LNCAP (cell line): ENCODE measurements around the gene METRNL.

ENCODE experiments used
- CTCF ChIP-seq: fragments of 450-650 bp; IDR thresholded peaks from 2 replicates; pipeline ENCODE4 v1.5.1; 2017; ENCODE audit warnings: mild to moderate bottlenecking

The METRNL gene

GRCh38 chr17:83099570-83100181 lies 20.3 kb downstream of the METRNL start:
- TF ChIP-seq CTCF = no peak

- no peak for TF ChIP-seq CTCF
Measured at GRCh38 chr17:83100220-83100852, 20.9 kb downstream of the METRNL start.

- no peak for TF ChIP-seq CTCF
Measured at GRCh38 chr17:83100853-83101391, 21.5 kb downstream of the METRNL start.

- TF ChIP-seq CTCF = no peak
Measured at GRCh38 chr17:83101805-83102480, 22.5 kb downstream of the METRNL start.

GRCh38 chr17:83103200-83103942 lies 24.0 kb downstream of the METRNL start:
- no peak for TF ChIP-seq CTCF

- TF ChIP-seq CTCF = no peak
Measured at GRCh38 chr17:83103943-83104311, 24.5 kb downstream of the METRNL start.
